ENCODE measurements around the gene KANSL1.

The KANSL1 gene

GRCh38 chr17:45999900-46000290 is 193.3 kb downstream of the KANSL1 start:
- CTCF ChIA-PET, result interaction anchor here (1.3 to 5.1 kb wide), 2 partner anchors 12 to 20 kb away, joined by 3 to 20 read pairs; no protein-coding TSS in a partner anchor
- no peaks in the 10 kb centered on the region for H3K36me3 ChIP-seq (ENCODE audit: control insufficient read depth in 4 of 4, insufficient read depth in 4 of 4, low read length in 3 of 4)
- no peak overlapping the region for H3K27ac ChIP-seq (ENCODE audit: insufficient read depth in 1 of 2, low read depth in 1 of 2, low read length in 2 of 2, poor library complexity in 1 of 2, severe bottlenecking in 2 of 2)
- over 99% methylated on average over 9 of the region's 9 CpGs for WGBS (ENCODE audit: insufficient coverage)
- no peaks in the 10 kb centered on the region for H3K9me3 ChIP-seq (ENCODE audit: control extremely low read depth in 1 of 5, control insufficient read depth in 4 of 5, insufficient read depth in 2 of 5, low read depth in 1 of 5, low read length in 4 of 5)
- H3K4me3 ChIP-seq (ENCODE audit: control insufficient read depth in 1 of 7, extremely low read depth in 1 of 7, insufficient read depth in 4 of 7, low read depth in 2 of 7, low read length in 6 of 7), result no peak overlapping the region
- no peaks in the 10 kb centered on the region for H3K27me3 ChIP-seq (replicated peaks in 2 of 5; ENCODE audit: control insufficient read depth in 4 of 5, insufficient read depth in 5 of 5, low read length in 4 of 5)
- POLR2A ChIA-PET, result no interaction called here
- no peak for DNase-seq
- no peaks in the 10 kb centered on the region for H3K4me1 ChIP-seq (ENCODE audit: control extremely low read depth in 1 of 4, control insufficient read depth in 4 of 4, insufficient read depth in 4 of 4, low read length in 3 of 4)

- POLR2A ChIA-PET, result no interaction called here
- CTCF ChIA-PET, result interaction anchor here (5.1 kb wide), 1 partner anchor 13 kb away, joined by 20 read pairs; no protein-coding TSS in a partner anchor
- WGBS (ENCODE audit: insufficient coverage), result 100% methylated on average over 4 of the region's 8 CpGs
- Histone ChIP-seq H3K4me3 (ENCODE audit: control insufficient read depth in 1 of 7, extremely low read depth in 1 of 7, insufficient read depth in 4 of 7, low read depth in 2 of 7, low read length in 6 of 7) (no peak within 1 kb of the TSS), H3K27ac (ENCODE audit: insufficient read depth in 1 of 2, low read depth in 1 of 2, low read length in 2 of 2, poor library complexity in 1 of 2, severe bottlenecking in 2 of 2) (no peak within 1 kb of the TSS), H3K4me1 (ENCODE audit: control extremely low read depth in 1 of 4, control insufficient read depth in 4 of 4, insufficient read depth in 4 of 4, low read length in 3 of 4) (no peaks in the 10 kb centered on the region), H3K9me3 (ENCODE audit: control extremely low read depth in 1 of 5, control insufficient read depth in 4 of 5, insufficient read depth in 2 of 5, low read depth in 1 of 5, low read length in 4 of 5) (no peaks in the 10 kb centered on the region), H3K36me3 (ENCODE audit: control insufficient read depth in 4 of 4, insufficient read depth in 4 of 4, low read length in 3 of 4) (no peaks in the 10 kb centered on the region), H3K27me3 (replicated peaks in 2 of 5; ENCODE audit: control insufficient read depth in 4 of 5, insufficient read depth in 5 of 5, low read length in 4 of 5) (no peaks in the 10 kb centered on the region)
- no peak for DNase-seq
These were observed 194.0 kb downstream of the KANSL1 start, which contains the start of gene STH for GRCh38 chr17:45998987-45999899. Gene STH (plus strand): TSS chr17:45999250. CDS start chr17:45999280, 30 bp downstream.

- CTCF ChIA-PET, result no interaction called here
These were observed 195.6 kb downstream of the KANSL1 start for GRCh38 chr17:45997624-45998023.

GRCh38 chr17:45997166-45997565 is 196.1 kb downstream of the KANSL1 start:
- no peaks in the 10 kb centered on the region for H3K36me3 ChIP-seq (ENCODE audit: control insufficient read depth in 4 of 4, insufficient read depth in 4 of 4, low read length in 3 of 4)
- no peaks in the 10 kb centered on the region for H3K27me3 ChIP-seq (replicated peaks in 2 of 5; ENCODE audit: control insufficient read depth in 4 of 5, insufficient read depth in 5 of 5, low read length in 4 of 5)
- 93% methylated on average over 9 of the region's 13 CpGs for WGBS (ENCODE audit: insufficient coverage)
- H3K4me1 ChIP-seq (ENCODE audit: control extremely low read depth in 1 of 4, control insufficient read depth in 4 of 4, insufficient read depth in 4 of 4, low read length in 3 of 4), result no peaks in the 10 kb centered on the region
- no peaks in the 10 kb centered on the region for H3K9me3 ChIP-seq (ENCODE audit: control extremely low read depth in 1 of 5, control insufficient read depth in 4 of 5, insufficient read depth in 2 of 5, low read depth in 1 of 5, low read length in 4 of 5)
- ChIA-PET POLR2A (no interaction called here), CTCF (no interaction called here)
- no peak for DNase-seq
- H3K27ac ChIP-seq (ENCODE audit: insufficient read depth in 1 of 2, low read depth in 1 of 2, low read length in 2 of 2, poor library complexity in 1 of 2, severe bottlenecking in 2 of 2), result no peak overlapping the region
- H3K4me3 ChIP-seq (ENCODE audit: control insufficient read depth in 1 of 7, extremely low read depth in 1 of 7, insufficient read depth in 4 of 7, low read depth in 2 of 7, low read length in 6 of 7), result no peak overlapping the region

More at GRCh38 chr17:45997624-45998023, 195.6 kb downstream of the KANSL1 start:
- H3K36me3 ChIP-seq (ENCODE audit: control insufficient read depth in 4 of 4, insufficient read depth in 4 of 4, low read length in 3 of 4), result no peaks in the 10 kb centered on the region
- 99% methylated on average over 8 of the region's 9 CpGs for WGBS (ENCODE audit: insufficient coverage)
- H3K27me3 ChIP-seq (replicated peaks in 2 of 5; ENCODE audit: control insufficient read depth in 4 of 5, insufficient read depth in 5 of 5, low read length in 4 of 5), result no peaks in the 10 kb centered on the region
- DNase-seq, result no peak
- H3K4me1 ChIP-seq (ENCODE audit: control extremely low read depth in 1 of 4, control insufficient read depth in 4 of 4, insufficient read depth in 4 of 4, low read length in 3 of 4), result no peaks in the 10 kb centered on the region
- no peak overlapping the region for H3K27ac ChIP-seq (ENCODE audit: insufficient read depth in 1 of 2, low read depth in 1 of 2, low read length in 2 of 2, poor library complexity in 1 of 2, severe bottlenecking in 2 of 2)
- H3K9me3 ChIP-seq (ENCODE audit: control extremely low read depth in 1 of 5, control insufficient read depth in 4 of 5, insufficient read depth in 2 of 5, low read depth in 1 of 5, low read length in 4 of 5), result no peaks in the 10 kb centered on the region
- no peak overlapping the region for H3K4me3 ChIP-seq (ENCODE audit: control insufficient read depth in 1 of 7, extremely low read depth in 1 of 7, insufficient read depth in 4 of 7, low read depth in 2 of 7, low read length in 6 of 7)
- POLR2A ChIA-PET, result no interaction called here

- 82% methylated on average over 24 of the region's 31 CpGs for WGBS (ENCODE audit: insufficient coverage)
- no peaks in the 10 kb centered on the region for H3K4me1 ChIP-seq (ENCODE audit: control extremely low read depth in 1 of 4, control insufficient read depth in 4 of 4, insufficient read depth in 4 of 4, low read length in 3 of 4)
- no peak overlapping the region for H3K27ac ChIP-seq (ENCODE audit: insufficient read depth in 1 of 2, low read depth in 1 of 2, low read length in 2 of 2, poor library complexity in 1 of 2, severe bottlenecking in 2 of 2)
- no peak for DNase-seq
- H3K4me3 ChIP-seq (ENCODE audit: control insufficient read depth in 1 of 7, extremely low read depth in 1 of 7, insufficient read depth in 4 of 7, low read depth in 2 of 7, low read length in 6 of 7), result no peak overlapping the region
- no peaks in the 10 kb centered on the region for H3K27me3 ChIP-seq (replicated peaks in 2 of 5; ENCODE audit: control insufficient read depth in 4 of 5, insufficient read depth in 5 of 5, low read length in 4 of 5)
- no peaks in the 10 kb centered on the region for H3K9me3 ChIP-seq (ENCODE audit: control extremely low read depth in 1 of 5, control insufficient read depth in 4 of 5, insufficient read depth in 2 of 5, low read depth in 1 of 5, low read length in 4 of 5)
- CTCF ChIA-PET, result no interaction called here
- H3K36me3 ChIP-seq (ENCODE audit: control insufficient read depth in 4 of 4, insufficient read depth in 4 of 4, low read length in 3 of 4), result no peaks in the 10 kb centered on the region
- POLR2A ChIA-PET, result no interaction called here
These were observed 196.8 kb downstream of the KANSL1 start for GRCh38 chr17:45996282-45996937.

- WGBS (ENCODE audit: insufficient coverage), result 95% methylated on average over 12 of the region's 14 CpGs
- Histone ChIP-seq H3K9me3 (ENCODE audit: control extremely low read depth in 1 of 5, control insufficient read depth in 4 of 5, insufficient read depth in 2 of 5, low read depth in 1 of 5, low read length in 4 of 5) (no peaks in the 10 kb centered on the region), H3K27ac (ENCODE audit: insufficient read depth in 1 of 2, low read depth in 1 of 2, low read length in 2 of 2, poor library complexity in 1 of 2, severe bottlenecking in 2 of 2) (no peak overlapping the region), H3K4me1 (ENCODE audit: control extremely low read depth in 1 of 4, control insufficient read depth in 4 of 4, insufficient read depth in 4 of 4, low read length in 3 of 4) (no peaks in the 10 kb centered on the region), H3K4me3 (ENCODE audit: control insufficient read depth in 1 of 7, extremely low read depth in 1 of 7, insufficient read depth in 4 of 7, low read depth in 2 of 7, low read length in 6 of 7) (no peak overlapping the region), H3K36me3 (ENCODE audit: control insufficient read depth in 4 of 4, insufficient read depth in 4 of 4, low read length in 3 of 4) (no peaks in the 10 kb centered on the region), H3K27me3 (replicated peaks in 2 of 5; ENCODE audit: control insufficient read depth in 4 of 5, insufficient read depth in 5 of 5, low read length in 4 of 5) (peaks cover 0 to 2% (median 0%) of the 10 kb centered on the region in 5 experiments)
- CTCF ChIA-PET, result interaction anchor here (0.9 to 1.4 kb wide), 2 partner anchors 8 to 16 kb away, joined by 3 to 4 read pairs; no protein-coding TSS in a partner anchor
- no peak for DNase-seq
- POLR2A ChIA-PET, result no interaction called here
These were observed 197.5 kb downstream of the KANSL1 start for GRCh38 chr17:45995627-45996270.
